Suppressor macrophage treated with lipopolysaccharide for 4 hours (primary cell): ENCODE measurements around the gene RABAC1.

Experiments used
- DNase-seq: peaks from one replicate; pipeline ENCODE4 v3.0.0-alpha.2; 2020

Gene RABAC1

DNA sequence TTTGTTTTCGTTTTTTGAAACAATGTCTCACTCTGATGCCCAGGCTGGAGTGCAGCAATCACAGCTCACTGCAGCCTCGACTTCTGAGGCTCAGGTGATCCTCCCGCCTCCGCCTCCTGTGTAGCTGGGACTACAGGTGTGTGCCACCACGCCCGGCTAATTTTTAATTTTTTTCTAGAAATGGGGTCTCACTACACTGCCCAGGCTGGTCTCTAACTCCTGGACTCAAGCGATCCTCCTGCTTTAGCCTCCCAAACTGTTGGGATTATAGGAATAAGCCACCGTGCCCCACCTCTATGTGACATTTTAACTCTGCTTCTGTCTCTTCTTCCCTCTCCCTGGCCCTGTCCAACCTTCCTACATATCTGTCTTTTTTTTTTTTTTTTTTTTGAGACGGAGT, 29.8 kb upstream of the RABAC1 start:
- DNase-seq = no peak

DNA sequence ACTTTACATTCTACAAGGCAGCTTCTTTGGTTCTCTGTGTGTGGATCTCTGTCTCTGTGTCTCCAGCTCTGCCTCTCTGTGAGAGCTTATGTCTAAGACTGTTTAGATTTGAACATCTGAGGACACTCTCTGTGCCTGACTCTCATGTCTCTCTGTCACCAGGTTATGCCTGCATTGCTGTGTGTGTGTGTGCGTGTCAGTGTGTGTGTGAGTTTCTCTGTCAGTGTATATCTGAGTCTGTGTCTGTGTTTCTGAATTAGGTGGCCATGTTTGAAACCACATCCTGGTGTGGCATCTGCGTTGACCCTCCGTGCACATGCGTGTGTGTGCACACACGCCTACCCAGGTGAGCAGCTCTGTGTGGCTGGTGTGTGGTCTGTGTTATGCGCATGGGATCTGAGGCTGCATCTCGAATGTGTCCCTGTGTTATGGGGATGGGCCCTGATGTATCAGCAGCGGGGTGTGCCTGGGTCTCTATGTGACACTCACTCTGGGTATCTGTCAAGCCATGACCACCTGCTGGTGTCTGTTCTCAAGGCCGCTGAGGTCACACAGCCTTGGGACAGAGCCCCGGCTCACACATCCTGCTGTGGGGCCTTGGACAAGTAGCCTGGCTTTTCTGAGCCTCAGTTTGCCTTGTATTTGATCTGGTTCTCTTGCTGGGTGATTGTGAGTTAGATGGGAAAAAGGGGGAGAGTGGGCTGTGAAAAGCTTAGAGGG, 28.2 kb upstream of the RABAC1 start:
- no peak for DNase-seq

DNA sequence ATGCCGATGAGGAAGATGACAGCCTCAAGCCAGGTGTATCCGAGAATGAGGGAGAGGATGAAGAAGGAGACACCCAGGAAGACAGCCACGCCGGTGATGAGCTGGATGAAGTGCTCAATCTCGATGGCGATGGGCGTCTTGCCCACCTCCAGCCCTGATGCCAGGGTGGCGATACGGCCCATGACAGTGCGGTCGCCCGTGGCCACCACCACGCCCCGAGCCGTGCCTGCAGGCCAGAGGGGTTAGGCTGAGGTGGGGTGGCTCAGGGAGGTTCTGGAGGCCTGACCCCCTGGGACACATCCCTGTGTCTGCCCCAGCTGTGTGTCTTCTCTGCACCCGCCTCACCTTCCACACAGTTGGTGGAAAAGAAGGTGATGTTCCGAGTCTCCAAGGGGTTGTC, 25.8 kb upstream of the RABAC1 start:
- DNase-seq = no peak

DNA sequence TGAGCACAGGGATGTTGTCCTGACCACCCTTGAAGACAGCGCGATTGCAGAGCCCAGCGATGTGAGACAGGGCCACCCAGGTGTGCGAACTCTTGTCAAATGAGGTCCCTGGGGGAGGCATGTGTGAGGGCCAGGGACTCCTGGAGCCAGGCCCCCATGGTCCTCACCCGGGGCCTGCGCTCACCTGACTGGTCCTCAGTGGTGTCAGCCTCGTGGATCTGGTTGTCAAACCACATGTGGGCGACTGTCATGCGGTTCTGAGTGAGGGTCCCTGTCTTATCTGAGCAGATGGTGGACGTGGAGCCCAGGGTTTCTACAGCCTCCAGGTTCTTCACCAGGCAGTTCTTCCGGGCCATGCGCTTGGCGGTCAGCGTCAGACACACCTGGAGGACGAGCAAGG, 22.6 kb upstream of the RABAC1 start:
- DNase-seq = no peak

DNA sequence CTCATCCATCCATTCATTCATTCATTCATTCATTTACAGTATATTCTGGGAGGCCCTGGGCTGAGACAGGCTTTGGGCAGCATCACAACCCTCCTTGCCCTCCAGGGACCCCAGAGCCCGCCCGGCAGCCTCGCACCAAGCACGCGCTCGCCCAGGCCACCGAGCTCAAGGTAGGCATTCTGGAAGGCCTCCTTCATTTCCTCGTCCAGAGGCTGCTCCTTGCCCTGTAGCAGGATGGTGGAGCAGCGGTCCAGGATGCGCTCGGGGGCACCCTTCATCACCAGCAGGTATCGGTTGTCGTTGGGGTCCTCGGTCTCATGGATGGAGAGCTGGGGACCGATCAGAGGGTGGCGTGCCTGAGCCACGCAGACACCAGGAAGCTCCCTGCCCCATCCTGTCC, 19.3 kb upstream of the RABAC1 start:
- no peak for DNase-seq

DNA sequence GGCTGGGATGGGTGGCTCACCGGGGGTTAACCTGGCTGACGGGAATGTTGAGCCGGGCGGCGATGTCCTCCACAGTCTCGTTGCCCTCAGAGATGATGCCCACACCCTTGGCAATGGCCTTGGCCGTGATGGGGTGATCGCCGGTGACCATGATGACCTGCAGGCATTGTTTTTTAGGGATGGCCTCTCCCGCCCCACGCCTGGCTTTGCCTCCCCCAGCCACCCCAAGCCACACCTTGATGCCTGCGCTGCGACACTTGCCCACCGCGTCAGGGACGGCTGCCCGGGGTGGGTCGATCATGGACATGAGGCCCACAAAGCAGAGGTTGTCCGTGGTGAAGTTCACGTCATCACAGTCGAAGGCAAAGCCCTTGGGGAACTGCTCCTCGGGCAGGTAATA, 18.8 kb upstream of the RABAC1 start:
- no peak for DNase-seq

DNA sequence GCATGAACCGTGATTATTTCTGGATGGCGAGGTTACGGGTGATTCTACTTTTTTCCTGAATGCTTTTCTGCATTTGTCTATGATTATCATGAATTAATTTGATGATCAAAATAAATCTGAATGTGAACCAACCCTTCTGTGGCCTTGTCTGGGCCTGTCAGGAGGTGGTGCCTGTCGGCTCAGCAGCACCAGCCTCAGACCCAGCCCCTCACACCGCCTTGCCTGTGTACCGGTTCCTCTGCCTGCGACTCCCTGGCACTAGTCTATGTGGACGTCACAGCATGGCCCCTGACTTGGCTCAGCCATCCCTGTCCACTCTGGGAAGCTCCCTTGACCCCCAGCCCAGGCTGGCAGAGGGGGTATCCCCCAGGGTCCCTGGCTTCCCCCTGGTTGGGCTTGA, 15.5 kb upstream of the RABAC1 start:
- DNase-seq = no peak

DNA sequence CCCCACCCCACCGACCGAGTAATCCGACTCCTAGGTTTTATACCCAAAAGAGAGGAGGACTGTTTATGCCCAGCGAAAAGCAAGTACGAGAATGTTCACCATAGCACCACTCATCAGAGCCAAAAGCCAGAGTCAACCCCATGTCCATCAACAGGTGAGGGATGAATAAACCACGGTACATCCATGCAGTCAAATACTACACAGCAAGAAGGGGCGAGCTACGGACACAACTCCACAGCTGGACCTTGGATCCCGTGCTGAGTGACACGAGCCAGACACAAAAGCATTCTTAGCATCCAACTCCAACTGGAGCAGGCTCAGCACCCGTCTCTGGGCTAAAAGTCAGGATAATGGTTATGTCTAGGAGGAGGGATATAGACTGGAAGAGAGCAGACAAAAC, 12.2 kb upstream of the RABAC1 start:
- no peak for DNase-seq

DNA sequence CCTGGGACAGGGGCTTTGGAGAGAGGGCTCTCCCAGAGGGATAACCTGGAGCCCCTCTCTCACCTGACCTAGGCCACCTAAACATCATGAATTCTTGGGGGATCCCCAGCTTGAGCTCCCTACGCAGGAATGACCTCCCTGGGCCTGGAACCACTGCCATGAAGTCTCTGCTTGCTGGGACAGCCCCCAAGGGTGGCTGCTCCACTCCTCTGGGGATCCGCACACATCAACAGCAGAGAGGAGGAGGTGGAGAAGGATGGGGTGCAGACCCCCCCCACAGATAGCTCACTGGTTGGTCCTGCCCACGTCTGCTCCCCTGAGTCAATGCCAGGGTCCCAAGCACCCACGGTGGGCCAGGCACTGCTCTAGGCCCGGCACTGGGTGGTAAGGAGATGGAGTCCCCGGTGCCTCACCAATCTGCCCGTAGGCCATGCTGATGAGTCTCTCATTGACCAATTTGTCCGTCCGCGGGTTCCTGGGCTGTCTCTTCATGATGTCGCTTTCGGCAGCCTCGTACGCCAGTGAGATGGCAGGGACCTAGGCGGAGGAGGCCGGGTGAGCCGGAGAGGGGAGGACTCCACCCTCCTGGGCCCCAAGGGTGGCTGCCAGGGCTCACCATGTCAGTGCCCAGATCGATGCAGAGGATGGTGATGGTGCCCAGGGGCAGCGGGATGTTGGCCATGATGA, 10.8 kb upstream of the RABAC1 start:
- no peak for DNase-seq

DNA sequence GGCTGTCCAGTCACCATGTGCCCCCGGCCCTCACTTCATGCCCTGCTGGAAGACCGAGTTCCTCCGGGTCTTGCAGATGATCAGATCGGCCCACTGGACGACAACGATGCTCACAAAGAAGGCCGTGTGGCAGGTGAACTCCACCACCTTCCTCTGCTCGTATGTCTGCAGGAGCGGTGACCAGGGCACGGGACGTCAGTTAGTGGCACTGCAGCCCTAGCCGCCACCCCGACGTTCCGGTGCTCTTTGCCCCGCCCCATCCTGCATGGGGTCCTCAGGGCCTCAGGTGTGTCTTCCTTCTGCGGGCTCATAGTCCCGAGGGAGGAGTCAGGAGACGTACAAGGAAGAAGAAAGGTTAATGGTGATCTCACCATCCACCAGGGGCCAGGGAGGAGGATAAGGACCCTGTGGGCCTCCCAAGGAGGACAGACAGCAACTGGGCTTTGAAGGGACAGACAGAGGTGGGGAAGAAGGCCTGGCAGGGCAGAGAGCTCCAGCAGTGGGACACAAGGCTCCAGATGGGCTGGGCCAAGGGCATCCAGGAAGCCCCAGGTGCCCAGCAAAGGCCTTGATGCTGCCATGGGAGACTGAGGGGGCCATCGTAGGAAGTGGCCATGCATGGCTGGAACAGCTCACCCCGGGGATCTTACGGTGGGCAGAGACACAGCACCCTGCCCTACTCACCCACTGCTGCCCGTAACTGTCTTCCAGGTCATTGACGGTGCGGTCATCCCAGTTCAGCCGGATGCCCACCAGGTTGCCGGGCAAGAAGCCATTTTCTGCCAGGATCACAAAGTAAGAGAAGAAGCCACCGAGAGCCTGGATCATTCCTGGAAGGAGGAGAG, 9.9 kb upstream of the RABAC1 start:
- no peak for DNase-seq

DNA sequence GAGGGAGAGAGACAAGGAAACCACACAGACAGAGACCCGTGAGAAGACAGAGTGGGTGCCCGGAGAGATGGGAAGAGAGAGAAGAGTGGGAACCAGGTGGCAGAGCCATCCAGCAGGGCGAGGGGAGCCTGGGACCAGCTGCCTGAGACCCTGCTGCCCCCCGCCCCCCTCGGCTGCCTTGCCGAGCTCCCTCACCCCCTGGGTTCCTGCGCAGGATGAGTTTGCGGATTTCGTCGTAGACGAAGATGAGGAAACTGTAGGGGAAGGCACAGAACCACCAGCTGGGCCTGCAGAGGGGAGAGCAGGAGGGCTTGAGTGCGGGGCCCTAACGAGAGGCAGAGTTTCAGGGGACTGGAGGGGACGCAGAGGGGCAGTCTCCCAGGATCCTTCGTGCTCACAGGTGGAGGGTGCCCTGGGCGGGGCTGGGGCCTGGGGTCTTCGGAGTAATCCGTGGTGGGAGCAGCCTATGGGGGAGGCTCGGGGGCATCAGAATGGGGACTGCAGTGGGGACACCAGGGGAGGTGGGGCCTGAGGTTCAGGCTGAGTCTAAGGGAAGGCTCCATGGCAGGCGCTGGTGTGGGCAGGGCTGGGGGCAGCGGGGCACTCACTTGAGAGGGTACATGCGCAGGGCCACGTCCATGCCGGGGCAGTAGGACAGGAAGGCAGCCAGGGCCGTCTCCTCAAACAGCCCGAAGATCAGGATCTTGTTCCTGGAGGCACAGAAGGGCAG, 8.1 kb upstream of the RABAC1 start:
- no peak for DNase-seq

DNA sequence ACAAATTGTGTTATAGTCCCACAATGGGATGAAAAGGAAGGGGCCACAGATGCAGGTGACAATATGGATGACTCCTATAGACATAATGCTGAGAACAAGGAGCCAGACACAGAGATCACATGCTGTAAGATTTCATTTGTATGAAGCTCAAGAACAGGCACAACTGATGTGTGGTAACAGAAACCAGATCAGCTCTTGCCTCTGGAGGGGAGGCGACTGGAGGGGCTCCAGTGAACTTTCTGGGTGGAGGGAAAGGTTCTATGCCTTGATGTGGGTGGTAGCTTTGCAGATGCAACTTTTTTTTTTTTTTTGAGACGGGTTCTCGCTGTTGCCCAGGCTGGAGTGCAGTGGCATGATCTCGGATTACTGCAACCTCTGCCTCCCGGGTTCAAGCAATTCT, 6.0 kb upstream of the RABAC1 start:
- no peak for DNase-seq

DNA sequence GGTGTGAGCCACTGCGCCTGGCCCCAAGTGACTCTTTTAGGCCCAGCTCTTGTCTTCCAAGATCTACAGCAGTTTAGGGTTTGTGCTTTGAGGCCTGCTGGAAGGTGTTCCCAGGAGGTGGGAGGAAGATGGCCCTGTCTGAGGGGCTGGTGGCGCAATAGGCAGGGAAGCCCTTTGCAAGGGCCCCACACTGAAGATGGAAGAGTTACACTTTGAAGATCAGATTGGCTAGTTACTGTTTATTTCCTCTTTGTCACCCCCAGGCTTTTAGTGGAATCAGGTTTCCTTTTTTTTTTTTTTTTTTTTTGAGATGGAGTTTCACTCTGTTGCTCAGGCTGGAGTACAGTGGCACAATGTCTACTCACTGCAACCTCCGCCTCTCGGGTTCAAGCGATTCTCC, 1.9 kb upstream of the RABAC1 start:
- no peak for DNase-seq

DNA sequence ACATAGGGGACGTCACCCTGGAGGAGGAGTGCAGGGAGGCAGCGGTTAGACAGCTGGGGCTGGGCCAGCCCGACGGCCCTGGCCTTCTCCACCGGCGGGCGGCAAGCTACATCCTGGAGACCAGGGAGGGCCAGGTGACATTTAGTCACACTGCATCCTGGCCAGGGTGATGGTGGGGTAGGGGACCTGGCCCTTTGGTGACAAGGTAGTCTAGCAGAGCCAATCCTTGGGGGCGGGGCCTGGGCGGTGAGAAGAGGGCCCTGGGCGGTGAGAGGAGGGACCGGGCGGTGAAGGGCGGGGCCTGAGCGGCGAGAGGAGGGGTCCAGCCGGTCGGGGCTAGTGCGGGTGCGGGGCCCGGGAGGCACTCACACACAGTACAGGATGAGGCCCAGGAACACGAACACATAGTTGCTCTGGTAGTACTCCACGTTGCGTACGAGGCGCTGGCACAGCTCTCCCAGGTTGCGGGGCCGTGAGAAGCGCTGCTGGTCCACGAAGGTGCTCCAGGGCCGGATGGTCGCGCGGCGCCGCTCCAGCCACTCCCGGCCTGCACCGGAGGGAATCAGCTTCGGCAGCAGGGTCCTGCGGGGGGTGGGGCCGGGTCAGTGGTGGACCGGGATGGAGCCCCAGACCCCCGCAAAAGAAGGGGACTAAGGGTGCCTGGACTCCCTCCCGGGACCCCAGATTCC, 610 bp downstream of the RABAC1 start:
- DNase-seq = peak; percentile 73

DNA sequence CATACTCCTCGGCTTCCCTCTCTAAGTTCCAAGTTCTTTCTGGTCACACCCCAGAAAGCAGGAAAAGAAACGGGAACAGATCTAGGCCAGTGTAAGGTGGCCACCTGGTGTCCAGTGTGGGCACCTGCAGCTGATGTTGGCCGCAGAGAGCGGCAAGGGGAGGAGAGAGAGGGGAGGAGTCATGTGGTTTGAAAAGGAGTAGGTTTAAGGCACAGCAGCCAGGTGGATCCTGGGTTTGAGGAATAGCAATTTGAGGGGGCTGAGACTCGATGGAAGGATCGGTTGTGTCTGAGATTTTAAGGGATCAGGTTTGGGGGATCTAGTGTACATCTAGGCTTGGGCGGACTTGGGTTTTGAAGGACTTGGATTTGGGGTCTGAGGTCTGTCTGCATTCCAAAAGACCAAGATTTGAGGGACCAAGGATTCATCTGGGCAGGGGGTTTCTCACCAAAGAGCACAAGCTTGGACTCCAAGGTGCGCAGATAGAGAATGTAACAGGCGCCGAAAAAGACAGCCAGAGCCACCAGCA, 1.2 kb downstream of the RABAC1 start:
- DNase-seq = peak; percentile 75

DNA sequence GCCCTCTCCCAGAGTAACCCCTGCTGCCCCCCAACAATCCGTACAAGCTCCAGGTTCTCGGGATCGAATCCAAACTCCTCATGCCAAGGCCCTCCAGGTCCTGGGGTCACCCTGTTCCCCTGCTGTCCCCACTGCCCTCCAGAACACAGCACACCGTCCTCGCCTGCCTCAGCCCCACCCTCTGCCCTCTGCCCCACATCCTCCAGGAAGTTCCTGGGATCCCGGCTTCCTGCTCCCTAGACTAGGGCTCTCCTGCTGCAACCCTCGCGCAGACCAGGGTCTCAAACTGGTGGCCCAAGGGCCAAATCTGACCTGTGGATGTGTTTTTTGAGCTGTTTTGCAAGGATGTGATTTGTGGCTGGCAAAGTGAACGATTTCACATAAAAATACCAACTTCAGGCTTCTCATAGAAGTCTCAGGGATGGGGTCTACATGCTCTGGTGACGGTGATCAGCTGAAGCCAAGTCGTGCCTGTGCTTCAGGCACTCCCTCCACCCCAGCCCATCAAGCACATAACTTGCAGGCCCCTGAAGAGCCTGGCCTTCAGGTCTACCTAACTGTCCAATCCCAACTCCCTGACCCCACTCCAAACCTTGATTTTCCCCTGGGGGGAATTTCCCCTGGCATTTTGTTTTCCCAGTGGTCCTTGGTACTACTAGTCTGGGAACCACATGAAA, 1.8 kb downstream of the RABAC1 start:
- DNase-seq = no peak

DNA sequence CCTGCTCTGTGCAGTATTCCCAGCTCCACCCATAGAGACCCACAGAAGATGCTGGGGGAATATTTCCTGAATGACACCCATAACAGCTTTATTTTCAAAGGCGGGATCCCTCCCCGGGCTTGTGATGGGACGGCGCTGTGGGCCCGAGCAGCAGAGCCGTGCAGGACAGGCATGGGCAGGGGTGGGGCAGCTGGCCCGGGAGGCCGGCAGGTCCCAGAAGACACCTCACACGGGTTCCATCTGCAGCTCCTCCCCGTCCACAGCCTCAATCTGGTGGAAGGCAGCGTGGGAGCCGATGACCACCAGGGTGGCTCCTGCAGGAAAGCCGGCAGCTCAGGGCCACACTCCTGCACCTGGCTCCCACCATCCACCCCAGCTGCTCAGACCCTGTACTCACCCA, 2.5 kb downstream of the RABAC1 start:
- no peak for DNase-seq

DNA sequence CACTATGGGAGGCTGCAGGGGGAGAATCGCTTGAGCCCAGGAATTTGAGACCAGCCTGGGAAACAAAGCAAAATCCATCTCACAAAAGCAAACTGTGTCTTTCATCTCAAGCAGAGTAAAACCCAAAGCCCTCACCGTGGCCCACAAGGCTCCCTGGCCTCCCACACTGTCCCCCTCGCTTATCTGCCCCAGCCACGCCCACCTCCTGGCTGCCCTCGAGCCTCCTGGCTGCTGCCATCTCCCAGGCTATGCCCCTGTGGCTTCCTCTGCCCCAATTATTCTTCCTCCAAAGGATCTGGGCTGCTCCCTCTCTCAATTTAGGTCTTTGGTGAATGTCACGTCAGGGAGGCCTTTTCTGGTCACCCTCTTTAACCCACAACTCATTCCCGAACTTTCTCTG, 3.6 kb downstream of the RABAC1 start:
- DNase-seq = no peak

DNA sequence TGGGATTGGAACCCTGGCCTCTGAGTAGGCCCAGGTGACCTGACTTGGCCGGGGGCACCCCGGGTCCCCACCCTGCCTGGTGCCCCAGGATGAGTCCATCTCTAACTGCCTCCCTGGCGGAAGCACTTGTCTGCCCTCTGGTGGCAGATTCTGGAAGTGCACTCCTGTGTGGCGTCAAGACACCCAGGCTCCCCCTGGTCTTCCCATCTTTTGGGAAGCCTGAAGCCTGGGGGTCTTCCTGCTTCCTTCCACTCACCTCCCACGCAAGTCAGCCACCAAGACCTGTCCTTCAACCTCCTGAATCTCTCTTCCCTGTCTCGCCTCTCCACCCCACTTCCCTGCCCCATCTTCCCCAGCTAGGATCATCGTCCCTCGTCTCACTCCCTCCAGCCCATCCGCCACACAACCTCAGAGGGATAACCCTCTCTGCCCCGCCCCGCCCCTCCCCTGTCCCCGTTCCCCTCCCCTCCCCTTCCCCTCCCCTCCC, 7.4 kb downstream of the RABAC1 start:
- DNase-seq = peak; percentile 88

DNA sequence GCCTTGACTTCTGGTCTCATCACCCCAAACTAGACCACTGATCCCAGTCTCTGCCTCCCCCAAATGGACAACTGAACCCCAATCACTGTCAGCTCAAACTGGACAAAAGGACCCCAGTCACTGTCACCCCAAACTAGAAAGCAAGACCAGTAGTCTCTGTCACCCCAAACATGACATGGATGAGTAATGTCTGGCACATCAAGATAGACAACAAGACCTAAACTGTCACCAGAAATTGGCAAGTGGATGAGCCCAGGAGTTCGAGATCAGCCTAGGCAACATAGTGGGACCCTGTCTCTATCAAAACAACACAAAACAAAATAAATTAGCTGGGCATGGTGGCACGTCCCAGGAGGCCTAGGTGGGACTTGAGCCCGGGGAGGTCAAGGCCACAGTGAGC, 12.0 kb downstream of the RABAC1 start:
- DNase-seq = no peak

DNA sequence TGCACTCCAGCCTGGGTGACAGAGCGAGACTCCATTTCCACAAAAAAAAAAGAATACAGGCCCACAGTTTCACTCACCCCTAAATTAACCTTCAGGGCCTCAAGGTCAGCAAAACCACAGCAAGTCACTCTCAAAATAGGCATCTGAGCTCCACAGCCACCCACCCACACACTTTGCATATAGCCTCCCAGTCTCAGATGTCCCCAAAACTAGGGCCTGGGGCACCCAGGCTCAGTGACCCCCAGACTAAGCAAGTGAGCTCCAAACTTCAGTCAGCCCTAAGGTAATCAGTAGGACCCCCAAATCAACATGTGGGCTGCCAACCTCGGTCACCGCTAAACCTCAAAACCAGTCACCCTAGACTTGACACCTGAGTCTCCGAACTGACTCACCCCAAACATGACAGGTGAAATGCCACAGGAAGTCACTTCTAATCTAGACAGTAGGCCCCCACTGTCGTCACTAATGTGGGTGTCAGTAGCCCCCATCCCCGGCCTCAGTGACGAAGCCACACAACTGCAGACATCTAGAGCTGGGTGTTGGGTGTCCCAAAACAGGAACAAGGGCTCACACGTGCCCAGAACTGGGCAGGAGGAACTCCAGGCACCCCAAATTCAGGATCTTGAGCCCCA, 13.9 kb downstream of the RABAC1 start:
- DNase-seq = no peak
